WERI-Rb-1 (cell line): ENCODE results near the gene ROBO1.
A peak's percentile ranks its signal among the peaks of the same experiment; 100 is the strongest.

Experiments used
- DNase-seq: peaks from one replicate; pipeline ENCODE4 v3.0.0-alpha.2; 2020
- H3K27ac ChIP-seq: fragments of 250-450 bp; sonication (Bioruptor Pico); 2 replicates; pipeline ENCODE4 v1.5.1; 2020; ENCODE audit warnings: mild to moderate bottlenecking, moderate library complexity
- H3K27me3 ChIP-seq: fragments of 250-450 bp; sonication (Bioruptor Pico); 2 replicates; pipeline ENCODE4 v1.5.1; 2021; ENCODE audit warnings: mild to moderate bottlenecking, low read depth, moderate library complexity; ENCODE audit not compliant: insufficient read depth, severe bottlenecking
- H3K36me3 ChIP-seq: fragments of 250-450 bp; sonication (Bioruptor Pico); 2 replicates; pipeline ENCODE4 v1.5.1; 2020; ENCODE audit warnings: mild to moderate bottlenecking, moderate library complexity
- H3K4me3 ChIP-seq: 2 replicates; pipeline ENCODE4 v1.5.1; 2011; ENCODE audit warnings: low read depth, mild to moderate bottlenecking, control low read depth, low read length
- H3K9me3 ChIP-seq: fragments of 250-450 bp; sonication (Bioruptor Pico); 2 replicates; pipeline ENCODE4 v1.5.1; 2021; ENCODE audit warnings: mild to moderate bottlenecking, moderate library complexity; ENCODE audit not compliant: severe bottlenecking
- CTCF ChIP-seq: IDR thresholded peaks from 2 replicates; pipeline ENCODE4 v1.5.1; 2011; ENCODE audit warnings: low read depth, mild to moderate bottlenecking, control low read depth, inconsistent platforms, low read length

The ROBO1 gene

GRCh38 chr3:78912259-78912658, 855.5 kb downstream of the ROBO1 start:
- H3K27ac ChIP-seq = peak overlapping the region; percentile 81

GRCh38 chr3:78911394-78911793, 856.4 kb downstream of the ROBO1 start:
- DNase-seq = no peak
- H3K36me3 ChIP-seq = no peaks in the 10 kb centered on the region
- H3K27me3 ChIP-seq = no peaks in the 10 kb centered on the region
- no peaks in the 10 kb centered on the region for H3K9me3 ChIP-seq
- peak overlapping the region; percentile 81 for H3K27ac ChIP-seq
- TF ChIP-seq CTCF = no peak
- H3K4me3 ChIP-seq = no peak overlapping the region

More at GRCh38 chr3:78912259-78912658, 855.5 kb downstream of the ROBO1 start:
- Histone ChIP-seq H3K9me3 (no peaks in the 10 kb centered on the region), H3K27me3 (no peaks in the 10 kb centered on the region), H3K4me3 (no peak overlapping the region), H3K36me3 (no peaks in the 10 kb centered on the region)
- TF ChIP-seq CTCF = no peak
- peak; percentile 51 for DNase-seq

GRCh38 chr3:78908236-78908635, 859.6 kb downstream of the ROBO1 start:
- TF ChIP-seq CTCF = no peak
- DNase-seq = no peak
- Histone ChIP-seq H3K27ac (no peak overlapping the region), H3K4me3 (no peak overlapping the region), H3K9me3 (no peaks in the 10 kb centered on the region), H3K36me3 (no peaks in the 10 kb centered on the region), H3K27me3 (no peaks in the 10 kb centered on the region)

GRCh38 chr3:78907367-78907766, 860.4 kb downstream of the ROBO1 start:
- DNase-seq = no peak
- Histone ChIP-seq H3K27me3 (no peaks in the 10 kb centered on the region), H3K27ac (no peak overlapping the region), H3K9me3 (no peaks in the 10 kb centered on the region), H3K36me3 (no peaks in the 10 kb centered on the region), H3K4me3 (no peak overlapping the region)
- TF ChIP-seq CTCF = no peak

GRCh38 chr3:78906930-78907329, 860.9 kb downstream of the ROBO1 start:
- Histone ChIP-seq H3K9me3 (no peaks in the 10 kb centered on the region), H3K27me3 (no peaks in the 10 kb centered on the region), H3K36me3 (no peaks in the 10 kb centered on the region), H3K4me3 (no peak overlapping the region), H3K27ac (no peak overlapping the region)
- DNase-seq = no peak
- no peak for TF ChIP-seq CTCF

GRCh38 chr3:78906245-78906644, 861.6 kb downstream of the ROBO1 start:
- 0 out of 2 replicates have a peak overlapping the region, but pooled peaks have one; percentile 8 for H3K27ac ChIP-seq
- no peak for TF ChIP-seq CTCF
- H3K36me3 ChIP-seq = no peaks in the 10 kb centered on the region
- H3K4me3 ChIP-seq = no peak overlapping the region
- no peaks in the 10 kb centered on the region for H3K9me3 ChIP-seq
- no peak for DNase-seq
- no peaks in the 10 kb centered on the region for H3K27me3 ChIP-seq
